ENCODE results near the gene WRAP53. TPM values are rescaled to one million over a fixed set of nuclear protein-coding genes. Genes with fewer than 3 reads are reported as not detected.

Gene WRAP53
- total RNA-seq, 6 experiments from 2014 or later: 1.9 to 3.8 (median 3.0) TPM

GRCh38 chr17:7652388-7653356 is 35.6 kb upstream of the WRAP53 start:
- H3K27ac ChIP-seq: no peak overlapping the region
- DNase-seq (no peak), ATAC-seq (no peak)
- peaks cover 0 to 13% (median 4%) of the 10 kb centered on the region in 4 donors for H3K4me1 ChIP-seq
- H3K4me3 ChIP-seq: no peak overlapping the region
- TF ChIP-seq CTCF (IDR thresholded peaks at IDR 0.05) (no peak), POLR2A (IDR thresholded peaks at IDR 0.05) (no peak)
- no peaks in the 10 kb centered on the region for H3K27me3 ChIP-seq
- intact Hi-C loops (cut with DNase I): no loop called here
- WGBS (ENCODE audit: insufficient coverage, low coverage, low lambda C conversion rate, missing lambda C conversion rate): 81% methylated on average over 5 of the region's 12 CpGs
- no peaks in the 10 kb centered on the region for H3K9me3 ChIP-seq
- H3K36me3 ChIP-seq: no peaks in the 10 kb centered on the region

- ATAC-seq: no peak
Observed at GRCh38 chr17:7654832-7655540, 33.3 kb upstream of the WRAP53 start.

GRCh38 chr17:7655541-7655840 is 32.8 kb upstream of the WRAP53 start:
- H3K4me3 ChIP-seq: no peak overlapping the region
- DNase-seq: no peak
- TF ChIP-seq CTCF (IDR thresholded peaks at IDR 0.05): no peak
- TF ChIP-seq POLR2A (IDR thresholded peaks at IDR 0.05): no peak
- intact Hi-C loops (cut with DNase I): no loop called here
- WGBS (ENCODE audit: insufficient coverage, low coverage, low lambda C conversion rate, missing lambda C conversion rate): no CpG with 5 or more reads among the region's 17 CpGs
- H3K36me3 ChIP-seq: no peaks in the 10 kb centered on the region
- H3K27ac ChIP-seq: no peak overlapping the region
- no peaks in the 10 kb centered on the region for H3K9me3 ChIP-seq
- no peak for ATAC-seq
- peaks cover 0 to 9% (median 4%) of the 10 kb centered on the region in 4 donors for H3K4me1 ChIP-seq
- no peaks in the 10 kb centered on the region for H3K27me3 ChIP-seq

More at GRCh38 chr17:7654832-7655540, 33.3 kb upstream of the WRAP53 start:
- TF ChIP-seq CTCF (IDR thresholded peaks at IDR 0.05) (no peak), POLR2A (IDR thresholded peaks at IDR 0.05) (no peak)
- WGBS (ENCODE audit: insufficient coverage, low coverage, low lambda C conversion rate, missing lambda C conversion rate): 80% methylated on average over 15 of the region's 16 CpGs
- H3K9me3 ChIP-seq: no peaks in the 10 kb centered on the region
- DNase-seq: no peak
- H3K27me3 ChIP-seq: no peaks in the 10 kb centered on the region
- no peaks in the 10 kb centered on the region for H3K36me3 ChIP-seq
- peaks cover 0 to 13% (median 4%) of the 10 kb centered on the region in 4 donors for H3K4me1 ChIP-seq
- H3K4me3 ChIP-seq: no peak overlapping the region
- H3K27ac ChIP-seq: no peak overlapping the region
- intact Hi-C loops (cut with DNase I): no loop called here

GRCh38 chr17:7656958-7657609 is 31.2 kb upstream of the WRAP53 start:
- WGBS (ENCODE audit: insufficient coverage, low coverage, low lambda C conversion rate, missing lambda C conversion rate): 20% methylated on average over 2 of the region's 10 CpGs
- Histone ChIP-seq H3K27ac (no peak overlapping the region), H3K27me3 (no peaks in the 10 kb centered on the region), H3K9me3 (no peaks in the 10 kb centered on the region), H3K36me3 (no peaks in the 10 kb centered on the region), H3K4me3 (no peak overlapping the region), H3K4me1 (no peaks in the 10 kb centered on the region)
- DNase-seq: peak in 1 of 3 donors; percentile 38
- peak in 3 of 4 donors; percentile 23 to 67 (median 38) for ATAC-seq
- intact Hi-C loops (cut with DNase I): no loop called here
- no peak for TF ChIP-seq CTCF (IDR thresholded peaks at IDR 0.05)
- no peak for TF ChIP-seq POLR2A (IDR thresholded peaks at IDR 0.05)
